ENCODE results near the gene PCNT.
"Not testable (repeated sequence)": the region's sequence is repeated elsewhere in the genome, so short reads cannot be mapped to it uniquely, and the experiment has no call there.

PCNT gene

GRCh38 chr21:46385846-46386733 is 62.1 kb downstream of the PCNT start:
- no peak for DNase-seq

GRCh38 chr21:46386734-46387088 is 62.8 kb downstream of the PCNT start:
- DNase-seq = no peak

- DNase-seq = no peak
Measured at GRCh38 chr21:46388206-46388880, 64.4 kb downstream of the PCNT start.

GRCh38 chr21:46388896-46389295 is 64.9 kb downstream of the PCNT start:
- DNase-seq = no peak

GRCh38 chr21:46390603-46391545 is 66.9 kb downstream of the PCNT start:
- DNase-seq = no peak

GRCh38 chr21:46391773-46392172 is 67.8 kb downstream of the PCNT start:
- no peak for DNase-seq

- DNase-seq = no peak
Measured at GRCh38 chr21:46392921-46393320, 69.0 kb downstream of the PCNT start.

GRCh38 chr21:46393451-46393940 is 69.5 kb downstream of the PCNT start:
- DNase-seq = no peak

- DNase-seq = no peak
Measured at GRCh38 chr21:46393941-46394594, 70.1 kb downstream of the PCNT start.

- DNase-seq = no peak
Measured at GRCh38 chr21:46394595-46395104, 70.7 kb downstream of the PCNT start.

GRCh38 chr21:46397211-46397905 is 73.4 kb downstream of the PCNT start:
- no peak for DNase-seq

GRCh38 chr21:46397993-46398392 is 74.0 kb downstream of the PCNT start:
- DNase-seq = no peak

GRCh38 chr21:46399129-46399528 is 75.2 kb downstream of the PCNT start:
- no peak for DNase-seq

- DNase-seq = no peak
Measured at GRCh38 chr21:46399686-46400085, 75.7 kb downstream of the PCNT start.

- no peak for DNase-seq
Measured at GRCh38 chr21:46401186-46401910, 77.4 kb downstream of the PCNT start.

- DNase-seq = no peak
Measured at GRCh38 chr21:46402421-46402820, 78.5 kb downstream of the PCNT start.

GRCh38 chr21:46403234-46403811 is 79.4 kb downstream of the PCNT start:
- DNase-seq = not testable (repeated sequence)

- no peak for DNase-seq
Measured at GRCh38 chr21:46404306-46404705, 80.3 kb downstream of the PCNT start.

GRCh38 chr21:46406001-46406400 is 82.0 kb downstream of the PCNT start:
- DNase-seq = no peak

- no peak for DNase-seq
Measured at GRCh38 chr21:46409641-46410406, 85.9 kb downstream of the PCNT start.
